Testis (tissue), 2 donors: Measurements from ENCODE around the gene RIMS3.

Experiments
- POLR2A ChIP-seq: fragments of 450-650 bp; IDR thresholded peaks from one replicate; pipeline ENCODE4 v1.6.1; 2017; ENCODE audit warnings: antibody characterized with exemption, mild to moderate bottlenecking, moderate library complexity
- TF ChIP-seq, protein P1 (sequence below), 3 experiments: fragments of 450-650 bp in 2 of 3; fragments of 200-600 bp in 1 of 3; sonication (generic) in 1 of 3; IDR thresholded peaks; one replicate each; pipeline ENCODE4 v1.5.1; 2016 to 2019; ENCODE audit warnings: antibody characterized with exemption in 3 of 3, mild to moderate bottlenecking in 2 of 3, moderate library complexity in 1 of 3

DNA sequence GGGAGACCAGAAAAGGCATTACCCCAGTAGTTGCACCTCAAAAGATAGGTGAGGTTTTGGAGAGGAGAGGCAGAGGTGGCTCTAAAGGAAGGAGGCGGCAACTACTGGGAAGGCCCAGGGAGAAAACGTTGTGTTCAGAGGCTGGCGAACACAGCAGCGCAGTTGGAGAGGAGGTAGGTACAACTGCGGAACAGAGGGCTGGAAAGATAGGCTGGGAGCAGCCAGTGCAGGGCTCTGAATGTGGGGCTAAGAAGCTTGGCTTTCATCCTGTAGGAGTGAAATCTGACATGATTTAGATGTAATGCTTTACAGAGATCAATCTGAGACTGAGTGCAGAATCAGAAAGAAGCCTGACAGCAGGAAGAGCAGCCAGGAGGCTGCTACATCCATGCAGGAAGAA lies 13.0 kb downstream of the RIMS3 start:
- TF ChIP-seq, protein P1, sequence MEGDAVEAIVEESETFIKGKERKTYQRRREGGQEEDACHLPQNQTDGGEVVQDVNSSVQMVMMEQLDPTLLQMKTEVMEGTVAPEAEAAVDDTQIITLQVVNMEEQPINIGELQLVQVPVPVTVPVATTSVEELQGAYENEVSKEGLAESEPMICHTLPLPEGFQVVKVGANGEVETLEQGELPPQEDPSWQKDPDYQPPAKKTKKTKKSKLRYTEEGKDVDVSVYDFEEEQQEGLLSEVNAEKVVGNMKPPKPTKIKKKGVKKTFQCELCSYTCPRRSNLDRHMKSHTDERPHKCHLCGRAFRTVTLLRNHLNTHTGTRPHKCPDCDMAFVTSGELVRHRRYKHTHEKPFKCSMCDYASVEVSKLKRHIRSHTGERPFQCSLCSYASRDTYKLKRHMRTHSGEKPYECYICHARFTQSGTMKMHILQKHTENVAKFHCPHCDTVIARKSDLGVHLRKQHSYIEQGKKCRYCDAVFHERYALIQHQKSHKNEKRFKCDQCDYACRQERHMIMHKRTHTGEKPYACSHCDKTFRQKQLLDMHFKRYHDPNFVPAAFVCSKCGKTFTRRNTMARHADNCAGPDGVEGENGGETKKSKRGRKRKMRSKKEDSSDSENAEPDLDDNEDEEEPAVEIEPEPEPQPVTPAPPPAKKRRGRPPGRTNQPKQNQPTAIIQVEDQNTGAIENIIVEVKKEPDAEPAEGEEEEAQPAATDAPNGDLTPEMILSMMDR (IDR thresholded peaks at IDR 0.05): no peak
- no peak for TF ChIP-seq POLR2A
